Fibroblast of lung (primary cell): ENCODE measurements around the gene JPT1. TPM values are rescaled to one million over a fixed set of nuclear protein-coding genes. Genes with fewer than 3 reads are reported as not detected.

Source experiments
- DNase-seq, 2 donors: peaks; one replicate each; pipeline versions ENCODE4 v3.0.0 to v3.0.0-alpha.2; 2010; ENCODE audit warnings: low read depth in 2 of 2
- H2AFZ ChIP-seq: 2 replicates; pipeline ENCODE4 v1.5.1; 2012; ENCODE audit warnings: low read length, control low read depth, inconsistent platforms
- H3K27ac ChIP-seq: 2 replicates; pipeline ENCODE4 v1.5.1; 2011; ENCODE audit warnings: low read length, control low read depth; ENCODE audit not compliant: insufficient read depth
- H3K27me3 ChIP-seq: 2 replicates; pipeline ENCODE4 v1.5.1; 2011; ENCODE audit warnings: mild to moderate bottlenecking, low read length; ENCODE audit not compliant: control insufficient read depth, insufficient read depth
- H3K36me3 ChIP-seq: 2 replicates; pipeline ENCODE4 v1.5.1; 2011; ENCODE audit warnings: low read length; ENCODE audit not compliant: control insufficient read depth, insufficient read depth
- H3K4me1 ChIP-seq: 2 replicates; pipeline ENCODE4 v1.5.1; 2011; ENCODE audit warnings: low read length; ENCODE audit not compliant: control insufficient read depth, insufficient read depth; ENCODE audit errors: extremely low read depth
- H3K4me2 ChIP-seq: 2 replicates; pipeline ENCODE4 v1.5.1; 2011; ENCODE audit warnings: low read length, control low read depth; ENCODE audit not compliant: insufficient read depth; ENCODE audit errors: extremely low read depth
- H3K4me3 ChIP-seq, 4 experiments: fragments of 200-600 bp in 1 of 4; sonication (generic) in 1 of 4; replicated peaks in 1 of 4; 2 replicates each; pipeline ENCODE4 v1.5.1; 2011 to 2016; ENCODE audit warnings: low read length in 4 of 4, low read depth in 3 of 4, mild to moderate bottlenecking in 3 of 4, control low read depth in 2 of 4, inconsistent platforms in 1 of 4, mixed read lengths in 1 of 4; ENCODE audit not compliant: insufficient read depth in 1 of 4; ENCODE audit errors: control extremely low read depth in 1 of 4
- H3K79me2 ChIP-seq: 2 replicates; pipeline ENCODE4 v1.5.1; 2012; ENCODE audit warnings: mild to moderate bottlenecking, low read length, inconsistent platforms; ENCODE audit not compliant: control insufficient read depth, insufficient read depth
- H3K9ac ChIP-seq: 2 replicates; pipeline ENCODE4 v1.5.1; 2011; ENCODE audit warnings: mild to moderate bottlenecking, low read length, control low read depth; ENCODE audit not compliant: insufficient read depth
- H3K9me3 ChIP-seq: 2 replicates; pipeline ENCODE4 v1.5.1; 2012; ENCODE audit warnings: low read depth, low read length; ENCODE audit not compliant: control insufficient read depth, insufficient read depth
- H4K20me1 ChIP-seq: 2 replicates; pipeline ENCODE4 v1.5.1; 2011; ENCODE audit warnings: low read length; ENCODE audit not compliant: control insufficient read depth, insufficient read depth; ENCODE audit errors: extremely low read depth
- CTCF ChIP-seq, 2 donors: IDR thresholded peaks in 1 of 2; conservative IDR thresholded peaks in 1 of 2; 1 replicate in 1 of 2; 2 replicates in 1 of 2; pipeline ENCODE4 v1.5.1; 2011 to 2012; ENCODE audit warnings: low read length in 2 of 2, control low read depth in 1 of 2, inconsistent platforms in 1 of 2, low read depth in 1 of 2, mild to moderate bottlenecking in 1 of 2
- EZH2 ChIP-seq: IDR thresholded peaks from 2 replicates; pipeline ENCODE4 v1.5.1; 2012; ENCODE audit warnings: low read length, control low read depth, mild to moderate bottlenecking; ENCODE audit errors: missing control alignments
- polyA plus RNA-seq, 2 donors: library from polyadenylated mRNA; depleted of rRNA in 1 of 2; stranded (reverse) in 1 of 2; unstranded in 1 of 2; fragments of >200 nt; gene quantifications; 2 replicates each; pipeline ENCODE4 v1.2.1, GENCODE V29; 2011 to 2012; ENCODE audit warnings: missing spikeins in 1 of 2
- total RNA-seq: library from RNA; depleted of rRNA; stranded (reverse); fragments of >200 nt; gene quantifications from 2 replicates; pipeline ENCODE4 v1.2.1, GENCODE V29; 2014

The JPT1 gene
- total and polyA plus RNA-seq, 2 donors (not counting 1 experiment from before 2014, with no cell fraction given): 78.8 to 142 TPM

- no peak overlapping the region for H3K27ac ChIP-seq
- H3K4me3 ChIP-seq: no peak overlapping the region
- no peaks in the 10 kb centered on the region for H3K27me3 ChIP-seq
- no peaks in the 10 kb centered on the region for H4K20me1 ChIP-seq
- H3K4me1 ChIP-seq: peaks cover 8% of the 10 kb centered on the region
- H3K4me2 ChIP-seq: no peak overlapping the region
- H3K79me2 ChIP-seq: peaks cover 41% of the 10 kb centered on the region
- no peaks in the 10 kb centered on the region for H3K9me3 ChIP-seq
- H2AFZ ChIP-seq: no peak overlapping the region
- TF ChIP-seq CTCF (conservative IDR thresholded peaks at IDR 0.05 in 1 of 2, IDR thresholded peaks at IDR 0.05 in 1 of 2; ENCODE audit: low read depth in 1 of 2, low read length in 2 of 2) (no peak), EZH2 (no peak)
- no peak overlapping the region for H3K9ac ChIP-seq
- no peak for DNase-seq
- no peaks in the 10 kb centered on the region for H3K36me3 ChIP-seq
These were observed 884 bp upstream of the JPT1 start for GRCh38 chr17:75155191-75155601.

GRCh38 chr17:75153780-75154194 is 525 bp downstream of the JPT1 start:
- Histone ChIP-seq H3K36me3 (no peaks in the 10 kb centered on the region), H3K4me1 (peaks cover 8% of the 10 kb centered on the region), H3K4me3 (peak overlapping the region; percentile 89 to 96 (median 96)), H4K20me1 (no peaks in the 10 kb centered on the region), H3K27ac (peak overlapping the region; percentile 80), H2AFZ (no peak overlapping the region), H3K9ac (peak overlapping the region; percentile 93), H3K27me3 (no peaks in the 10 kb centered on the region), H3K4me2 (peak overlapping the region; percentile 80), H3K9me3 (no peaks in the 10 kb centered on the region), H3K79me2 (peaks cover 53% of the 10 kb centered on the region)
- TF ChIP-seq CTCF (conservative IDR thresholded peaks at IDR 0.05 in 1 of 2, IDR thresholded peaks at IDR 0.05 in 1 of 2; ENCODE audit: low read depth in 1 of 2, low read length in 2 of 2): no peak
- no peak for TF ChIP-seq EZH2
- DNase-seq: no peak

- Histone ChIP-seq H3K4me2 (peak overlapping the region; percentile 98), H3K27ac (peak overlapping the region; percentile 80), H3K9me3 (no peaks in the 10 kb centered on the region), H3K4me3 (peak overlapping the region; percentile 89 to 96 (median 96)), H4K20me1 (no peaks in the 10 kb centered on the region), H3K4me1 (peaks cover 8% of the 10 kb centered on the region), H3K79me2 (peaks cover 60% of the 10 kb centered on the region), H3K27me3 (no peaks in the 10 kb centered on the region), H3K36me3 (no peaks in the 10 kb centered on the region), H3K9ac (peak overlapping the region; percentile 93), H2AFZ (peak overlapping the region; percentile 47)
- TF ChIP-seq EZH2 (no peak), CTCF (conservative IDR thresholded peaks at IDR 0.05 in 1 of 2, IDR thresholded peaks at IDR 0.05 in 1 of 2; ENCODE audit: low read depth in 1 of 2, low read length in 2 of 2) (no peak)
- peak; percentile 26 to 48 for DNase-seq
These were observed 1.2 kb downstream of the JPT1 start for GRCh38 chr17:75152922-75153779.
